GM12875 (cell line): ENCODE results near the gene CPEB3.

Source experiments
- H3K4me3 ChIP-seq: one replicate; pipeline ENCODE4 v1.5.1; 2011; ENCODE audit warnings: low read depth, low read length, control low read depth
- TF ChIP-seq, protein P1 (sequence below): IDR thresholded peaks from 2 replicates; pipeline ENCODE4 v1.5.1; 2011; ENCODE audit warnings: low read depth, mild to moderate bottlenecking, control low read depth, inconsistent platforms, low read length, moderate library complexity, borderline replicate concordance; ENCODE audit not compliant: insufficient read depth

The CPEB3 gene

DNA sequence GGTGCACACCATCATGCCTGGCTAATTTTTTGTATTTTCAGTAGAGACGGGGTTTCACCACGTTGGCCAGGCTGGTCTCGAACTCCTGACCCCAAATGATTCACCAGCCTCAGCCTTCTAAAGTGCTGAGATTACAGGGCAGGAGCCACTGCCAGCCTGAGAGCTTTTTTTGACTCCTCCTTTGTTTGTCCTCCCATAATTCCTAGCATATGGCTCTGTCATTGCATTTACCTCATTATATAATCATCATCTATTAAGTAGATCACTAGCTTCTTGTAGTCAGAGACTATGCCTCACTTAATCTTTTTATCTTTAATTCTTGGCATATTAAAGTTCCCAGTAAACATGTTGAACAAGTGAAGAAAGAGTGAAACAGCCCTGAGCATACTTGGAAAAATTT lies 82.1 kb downstream of the CPEB3 start:
- no peak overlapping the region for H3K4me3 ChIP-seq
- TF ChIP-seq, protein P1, sequence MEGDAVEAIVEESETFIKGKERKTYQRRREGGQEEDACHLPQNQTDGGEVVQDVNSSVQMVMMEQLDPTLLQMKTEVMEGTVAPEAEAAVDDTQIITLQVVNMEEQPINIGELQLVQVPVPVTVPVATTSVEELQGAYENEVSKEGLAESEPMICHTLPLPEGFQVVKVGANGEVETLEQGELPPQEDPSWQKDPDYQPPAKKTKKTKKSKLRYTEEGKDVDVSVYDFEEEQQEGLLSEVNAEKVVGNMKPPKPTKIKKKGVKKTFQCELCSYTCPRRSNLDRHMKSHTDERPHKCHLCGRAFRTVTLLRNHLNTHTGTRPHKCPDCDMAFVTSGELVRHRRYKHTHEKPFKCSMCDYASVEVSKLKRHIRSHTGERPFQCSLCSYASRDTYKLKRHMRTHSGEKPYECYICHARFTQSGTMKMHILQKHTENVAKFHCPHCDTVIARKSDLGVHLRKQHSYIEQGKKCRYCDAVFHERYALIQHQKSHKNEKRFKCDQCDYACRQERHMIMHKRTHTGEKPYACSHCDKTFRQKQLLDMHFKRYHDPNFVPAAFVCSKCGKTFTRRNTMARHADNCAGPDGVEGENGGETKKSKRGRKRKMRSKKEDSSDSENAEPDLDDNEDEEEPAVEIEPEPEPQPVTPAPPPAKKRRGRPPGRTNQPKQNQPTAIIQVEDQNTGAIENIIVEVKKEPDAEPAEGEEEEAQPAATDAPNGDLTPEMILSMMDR = no peak

DNA sequence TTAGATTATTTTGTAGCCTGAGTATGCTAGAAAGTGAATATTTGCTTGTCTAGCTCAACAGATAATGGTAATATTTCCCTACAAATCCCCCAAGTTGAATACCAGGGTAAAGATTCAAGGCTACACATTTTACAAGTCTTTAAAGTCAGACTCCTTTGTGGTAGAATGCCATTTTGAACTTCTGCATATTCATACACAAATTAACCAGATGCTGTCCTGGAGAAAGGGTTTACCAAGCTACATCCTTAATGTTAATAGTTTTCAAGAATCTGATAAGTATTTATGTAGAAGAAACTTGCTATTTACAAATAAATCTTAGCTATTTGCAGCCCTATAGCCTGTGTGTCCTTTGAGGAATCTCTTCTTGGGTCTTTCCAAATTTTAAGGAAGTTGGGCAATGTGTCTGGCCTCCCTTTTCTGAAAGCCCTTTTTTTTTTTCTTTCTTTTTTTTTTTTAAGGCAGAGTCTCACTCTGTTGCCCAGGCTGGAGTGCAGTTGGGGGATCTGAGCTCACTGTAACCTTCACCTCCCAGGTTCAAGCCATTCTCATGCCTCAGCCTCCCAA lies 82.6 kb downstream of the CPEB3 start:
- H3K4me3 ChIP-seq = no peak overlapping the region
- TF ChIP-seq, protein P1 = no peak

DNA sequence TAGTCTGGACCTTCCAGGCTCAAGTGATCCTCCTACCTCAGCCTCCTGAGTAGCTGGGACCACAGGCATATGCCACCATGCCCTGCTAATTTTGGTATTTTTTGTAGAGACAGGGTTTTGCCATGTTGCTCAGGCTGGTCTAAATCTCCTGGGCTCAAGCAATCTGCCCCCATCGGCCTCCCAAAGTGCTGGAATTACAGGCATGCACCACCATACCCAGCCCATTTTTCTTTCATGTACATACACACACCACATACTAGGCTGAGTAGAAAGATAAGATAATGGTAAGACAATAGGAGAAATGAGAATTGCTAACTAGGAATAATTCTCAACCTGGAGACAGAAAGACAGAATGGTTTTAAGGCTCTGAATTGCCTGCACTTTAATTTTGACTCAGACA lies 83.8 kb downstream of the CPEB3 start:
- H3K4me3 ChIP-seq = no peak overlapping the region
- TF ChIP-seq, protein P1 = no peak

DNA sequence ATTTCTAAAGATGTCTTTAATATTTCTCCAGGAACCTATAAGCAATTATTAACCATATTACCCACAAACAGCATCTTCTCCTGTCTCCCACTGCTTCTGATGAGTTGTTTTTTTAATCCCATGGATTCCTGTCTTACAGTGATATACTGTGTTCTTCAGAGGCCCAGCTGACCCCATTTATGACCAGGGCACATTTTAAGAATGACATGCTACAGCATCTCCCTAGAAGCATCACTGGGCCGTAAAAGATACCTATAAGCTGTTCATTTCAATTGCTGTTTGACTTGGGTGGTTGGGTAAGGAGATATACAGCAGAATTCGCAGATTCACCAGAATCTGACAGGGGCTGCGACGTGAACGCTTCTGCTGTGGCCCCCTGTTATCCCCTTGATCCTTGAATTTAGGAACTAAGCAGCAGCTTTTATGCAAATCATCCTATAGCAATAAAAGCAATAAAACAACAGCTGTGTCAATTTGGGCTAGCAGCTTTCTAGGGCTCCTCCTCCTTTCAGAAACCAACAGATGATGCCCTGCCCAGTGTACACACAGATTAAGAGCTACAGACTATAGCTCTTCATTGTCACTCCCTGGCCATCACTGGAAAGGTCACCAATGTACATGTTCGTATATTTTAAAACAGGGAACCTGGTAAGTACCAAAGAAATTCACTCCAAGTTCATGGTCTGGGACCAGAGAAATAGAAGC lies 86.8 kb downstream of the CPEB3 start:
- H3K4me3 ChIP-seq = no peak overlapping the region
- TF ChIP-seq, protein P1 = no peak

DNA sequence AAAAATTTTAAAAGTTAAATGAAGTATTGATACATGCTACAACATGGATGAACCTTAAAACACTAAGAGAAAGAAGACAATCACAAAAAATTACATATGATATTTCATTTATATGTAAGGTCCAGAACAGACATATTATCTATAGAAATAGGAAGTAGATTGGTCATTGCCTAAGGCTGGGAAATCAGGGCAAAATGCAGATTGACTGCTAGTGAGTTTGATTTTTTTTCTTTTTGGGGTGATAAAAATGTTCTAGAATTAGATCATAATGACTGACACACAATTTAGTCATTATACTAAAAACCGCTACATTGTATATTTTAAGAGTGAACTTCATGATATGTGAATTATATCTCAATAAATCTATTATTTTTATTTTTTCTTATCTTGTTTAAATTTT lies 88.3 kb downstream of the CPEB3 start:
- TF ChIP-seq, protein P1 = no peak
- H3K4me3 ChIP-seq = no peak overlapping the region

DNA sequence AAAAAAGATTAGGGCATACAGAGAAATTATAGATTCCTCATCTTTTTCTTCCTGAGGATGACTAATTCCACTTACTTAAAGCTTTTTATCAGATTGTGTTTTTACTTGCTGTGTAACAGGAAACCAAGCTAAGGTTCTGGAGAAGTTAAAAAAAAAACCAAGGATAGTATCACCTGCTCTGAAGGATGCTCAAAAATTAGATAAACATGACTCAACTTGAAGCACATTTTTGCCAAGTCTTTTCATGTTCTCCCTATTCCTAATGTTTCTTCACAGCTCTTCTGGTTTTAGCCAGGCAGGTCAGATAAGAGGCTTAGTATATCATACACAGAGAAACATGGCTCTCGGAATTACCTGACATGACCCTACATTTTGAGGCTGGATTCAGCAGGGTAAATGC lies 90.3 kb downstream of the CPEB3 start:
- TF ChIP-seq, protein P1 = no peak
- H3K4me3 ChIP-seq = no peak overlapping the region

DNA sequence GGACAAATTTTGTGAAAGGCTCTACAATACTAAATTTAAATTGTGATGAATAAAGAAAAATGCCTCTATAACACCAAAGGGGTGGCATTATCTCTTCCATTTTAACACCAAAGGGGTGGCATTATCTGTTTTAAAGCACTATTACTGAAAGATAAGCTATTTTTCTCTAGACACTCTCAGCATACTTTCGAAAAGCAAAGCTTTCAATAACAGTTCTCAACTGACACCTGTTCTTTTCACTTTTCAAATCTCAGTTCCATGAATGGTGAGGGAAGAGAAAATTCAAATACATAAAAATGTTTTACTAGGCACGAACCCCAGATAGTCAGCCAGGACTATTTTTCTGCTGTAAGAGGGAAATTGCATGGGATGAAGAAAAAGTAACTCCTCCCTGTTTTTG lies 103.8 kb downstream of the CPEB3 start:
- no peak overlapping the region for H3K4me3 ChIP-seq
- TF ChIP-seq, protein P1 = no peak
